NCI-H1092 (cell line): Measurements from ENCODE around the gene STX19.
"Not testable (repeated sequence)": the region's sequence is repeated elsewhere in the genome, so short reads cannot be mapped to it uniquely, and the experiment has no call there.

ENCODE experiments used
- DNase-seq: peaks from one replicate; lab custom pipeline; 2025; lab: John Stamatoyannopoulos, UW

The STX19 gene

GRCh38 chr3:93979850-93980676 lies 48.3 kb downstream of the STX19 start, which contains the start of gene ARL13B:
TSS of gene ARL13B (plus strand) at chr3:93980155. CDS start at chr3:93980424, 269 bp downstream.
- peak; percentile 97 for DNase-seq

GRCh38 chr3:93973131-93974126 lies 55.0 kb downstream of the STX19 start, which contains the start of gene PROS1:
TSS of gene PROS1 (minus strand) at chr3:93973896. CDS start at chr3:93973749, 147 bp downstream.
- peak; percentile 10 for DNase-seq

GRCh38 chr3:93969997-93970396 lies 58.4 kb downstream of the STX19 start:
- no peak for DNase-seq

GRCh38 chr3:93969443-93969842 lies 59.0 kb downstream of the STX19 start:
- DNase-seq = no peak

- DNase-seq = not testable (repeated sequence)
Measured at GRCh38 chr3:93965106-93965505, 63.3 kb downstream of the STX19 start.
